ENCODE measurements around the gene ZBTB37.
"Not testable (repeated sequence)": the region's sequence is repeated elsewhere in the genome, so short reads cannot be mapped to it uniquely, and the experiment has no call there.

Gene ZBTB37, protein sequence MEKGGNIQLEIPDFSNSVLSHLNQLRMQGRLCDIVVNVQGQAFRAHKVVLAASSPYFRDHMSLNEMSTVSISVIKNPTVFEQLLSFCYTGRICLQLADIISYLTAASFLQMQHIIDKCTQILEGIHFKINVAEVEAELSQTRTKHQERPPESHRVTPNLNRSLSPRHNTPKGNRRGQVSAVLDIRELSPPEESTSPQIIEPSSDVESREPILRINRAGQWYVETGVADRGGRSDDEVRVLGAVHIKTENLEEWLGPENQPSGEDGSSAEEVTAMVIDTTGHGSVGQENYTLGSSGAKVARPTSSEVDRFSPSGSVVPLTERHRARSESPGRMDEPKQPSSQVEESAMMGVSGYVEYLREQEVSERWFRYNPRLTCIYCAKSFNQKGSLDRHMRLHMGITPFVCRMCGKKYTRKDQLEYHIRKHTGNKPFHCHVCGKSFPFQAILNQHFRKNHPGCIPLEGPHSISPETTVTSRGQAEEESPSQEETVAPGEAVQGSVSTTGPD

DNA sequence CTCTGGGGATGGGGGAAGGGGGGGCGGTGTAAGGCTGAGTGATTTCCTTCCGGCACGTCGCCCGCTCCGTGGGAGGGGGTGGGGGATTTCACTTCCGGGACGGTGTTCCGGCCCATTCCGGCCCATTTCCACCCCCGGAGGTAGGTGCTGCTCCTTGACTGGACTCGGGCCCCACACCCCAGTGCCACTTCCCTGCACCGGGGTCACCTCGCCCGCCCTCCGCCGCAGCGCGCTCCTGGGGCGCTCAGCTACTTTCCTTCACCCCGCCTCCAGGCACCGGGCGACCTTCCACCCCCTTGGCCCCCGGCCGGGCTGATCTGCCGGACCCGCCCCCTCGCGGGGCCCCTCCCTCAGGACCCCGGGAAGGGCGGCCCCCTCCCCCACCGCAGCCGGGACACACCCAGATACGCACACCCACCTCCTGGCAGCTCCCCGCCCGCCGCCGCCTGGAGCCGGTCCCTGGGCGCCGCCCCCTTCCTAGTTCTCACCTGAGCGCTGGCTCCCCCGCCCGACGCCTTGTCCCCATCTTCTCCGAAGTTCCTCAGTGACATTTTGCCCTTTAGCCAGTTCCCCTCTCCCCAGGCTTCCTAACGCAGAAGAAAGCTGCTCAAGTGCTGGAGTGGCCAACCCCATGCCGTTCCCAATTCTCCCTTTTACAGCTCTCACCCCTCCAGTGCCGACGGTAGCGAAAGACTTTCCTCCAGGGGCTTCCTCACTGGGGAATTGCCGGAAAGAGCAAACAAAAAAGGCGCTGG is at the start of gene ZBTB37:
Gene ZBTB37 (plus strand): TSS at position 115 of the 755 bp plus-strand sequence. CDS start 1,846 bp downstream, outside the sequence.
- in situ Hi-C loops (cut with HindIII; ENCODE audit: low sequenced_read_pairs), result no loop called here

DNA sequence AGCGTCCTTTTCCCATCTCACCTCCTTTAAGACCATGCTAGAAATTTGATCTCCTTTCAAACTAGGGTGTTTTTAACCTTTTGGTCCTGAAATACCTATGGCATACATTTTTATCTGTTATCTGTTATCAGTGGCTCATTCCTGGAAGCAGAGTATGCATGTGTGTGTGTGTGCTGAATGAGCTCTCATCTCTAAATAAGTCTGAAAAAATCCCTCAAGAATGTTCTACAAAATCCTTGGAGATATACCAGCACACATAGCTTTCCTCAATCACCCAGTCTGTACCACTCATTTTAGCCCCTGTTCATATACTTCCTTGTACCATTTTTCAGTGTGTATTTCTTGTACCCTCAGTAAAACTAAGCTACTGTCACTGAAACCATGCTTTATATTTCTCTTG is 49.7 kb upstream of the ZBTB37 start:
- in situ Hi-C loops (cut with HindIII; ENCODE audit: low sequenced_read_pairs), result no loop called here

DNA sequence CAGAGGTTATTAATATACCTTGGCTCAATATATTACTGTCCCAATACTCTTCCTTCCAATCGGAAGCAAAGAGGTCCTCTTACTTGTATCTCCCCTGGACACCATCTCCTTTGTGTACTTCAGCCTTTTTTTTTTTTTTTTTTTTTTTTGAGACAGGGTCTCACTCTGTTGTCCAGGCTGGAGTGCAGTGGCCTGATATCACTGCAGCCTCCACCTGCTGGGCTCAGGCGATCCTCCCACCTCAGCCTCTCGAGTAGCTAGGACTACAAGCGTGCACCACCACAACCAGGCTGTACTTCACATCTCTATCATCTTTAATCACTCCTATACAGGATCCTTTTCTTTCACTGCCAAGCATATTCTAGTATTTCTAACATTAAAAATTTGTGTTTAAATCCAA is 46.5 kb upstream of the ZBTB37 start:
- in situ Hi-C loops (cut with HindIII; ENCODE audit: low sequenced_read_pairs), result no loop called here

DNA sequence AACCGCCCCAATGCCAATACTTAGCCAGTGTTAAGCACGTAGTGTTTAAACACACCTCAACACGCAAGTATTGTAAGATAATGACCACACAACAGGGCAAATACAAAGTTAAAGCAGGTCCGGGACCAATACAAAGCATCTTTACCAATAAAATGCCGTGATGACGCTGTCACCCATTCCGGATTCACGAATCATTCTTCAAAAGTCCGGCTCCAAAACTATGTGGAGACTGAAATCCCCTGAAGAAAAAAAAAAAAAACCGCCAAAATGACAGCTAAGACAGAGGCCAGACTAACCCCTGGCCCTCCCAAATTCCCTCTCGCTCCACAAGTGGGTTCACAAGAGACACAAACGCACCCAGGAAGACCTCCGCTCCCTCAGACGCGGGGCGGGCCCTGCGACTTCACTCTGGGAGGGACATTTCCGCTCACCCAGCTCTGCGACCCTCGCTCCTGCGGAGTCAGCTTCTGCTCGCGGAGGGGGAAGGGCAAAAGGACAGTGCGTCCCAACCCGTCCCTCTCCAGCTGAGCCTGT is 44.3 kb upstream of the ZBTB37 start:
- in situ Hi-C loops (cut with HindIII; ENCODE audit: low sequenced_read_pairs), result no loop called here

DNA sequence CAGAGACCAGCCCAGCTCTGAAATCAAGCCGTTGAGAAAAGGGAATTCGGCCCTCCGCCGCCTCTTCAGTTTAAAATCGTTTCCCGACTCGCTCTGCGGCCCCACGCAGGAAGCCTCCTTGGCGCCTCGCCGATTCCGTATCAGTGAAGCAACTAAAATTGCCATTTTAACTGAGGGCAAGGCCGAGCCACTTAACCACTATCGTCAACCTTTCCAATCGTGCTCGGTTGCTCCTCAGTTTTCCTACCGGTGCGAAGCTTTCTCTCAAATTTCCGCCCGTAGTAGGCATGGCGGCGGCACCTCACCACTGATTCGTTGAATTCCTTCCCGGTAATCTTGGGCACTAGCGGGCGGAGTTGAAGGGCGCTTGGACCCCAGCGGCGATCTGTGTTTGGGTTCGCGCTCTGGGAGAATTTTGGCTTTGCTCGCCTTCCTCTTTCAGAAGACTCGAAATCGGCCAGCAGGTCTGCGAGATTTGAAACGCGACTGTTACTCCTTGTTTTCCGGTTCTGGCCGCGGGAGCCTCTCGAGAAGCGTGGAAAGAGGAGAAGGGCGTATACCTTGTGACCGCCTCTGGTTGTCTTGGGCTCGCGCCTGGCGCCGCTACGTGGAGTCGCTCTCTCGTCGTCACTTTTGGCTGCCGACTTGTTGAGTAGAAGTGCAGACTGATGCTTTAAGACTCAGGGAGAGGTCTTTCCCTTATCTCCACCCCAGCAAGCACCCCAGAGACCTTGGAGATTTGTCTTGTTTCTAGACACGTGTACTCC is 43.7 kb upstream of the ZBTB37 start, which contains the start of the genes CENPL and DARS2:
Gene CENPL (minus strand): TSS at position 569 of the 767 bp plus-strand sequence. CDS start 13,584 bp downstream, outside the sequence.
Gene DARS2 (plus strand): TSS at position 359 of the 767 bp plus-strand sequence. CDS start 557 bp downstream, outside the sequence.
- in situ Hi-C loops (cut with HindIII; ENCODE audit: low sequenced_read_pairs), result no loop called here

DNA sequence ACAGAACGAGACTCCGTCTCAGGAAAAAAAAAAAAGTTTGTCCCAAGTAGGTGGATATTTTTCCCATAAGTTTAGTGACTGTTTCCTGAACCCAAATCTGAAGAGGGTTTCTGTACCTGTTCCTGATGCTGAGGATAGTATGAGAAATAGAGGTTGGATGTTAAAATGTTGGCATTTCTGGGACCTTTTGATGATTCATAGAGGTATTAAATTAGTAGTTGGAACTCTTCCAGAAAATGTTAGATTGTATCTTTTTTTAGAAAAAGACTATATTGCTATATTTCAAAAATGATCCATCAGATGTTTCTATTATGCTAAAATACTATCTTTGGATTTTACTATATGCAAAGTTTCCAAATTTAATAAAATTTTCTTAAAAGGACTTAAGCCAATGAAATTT is 40.6 kb upstream of the ZBTB37 start:
- in situ Hi-C loops (cut with HindIII; ENCODE audit: low sequenced_read_pairs), result no loop called here

DNA sequence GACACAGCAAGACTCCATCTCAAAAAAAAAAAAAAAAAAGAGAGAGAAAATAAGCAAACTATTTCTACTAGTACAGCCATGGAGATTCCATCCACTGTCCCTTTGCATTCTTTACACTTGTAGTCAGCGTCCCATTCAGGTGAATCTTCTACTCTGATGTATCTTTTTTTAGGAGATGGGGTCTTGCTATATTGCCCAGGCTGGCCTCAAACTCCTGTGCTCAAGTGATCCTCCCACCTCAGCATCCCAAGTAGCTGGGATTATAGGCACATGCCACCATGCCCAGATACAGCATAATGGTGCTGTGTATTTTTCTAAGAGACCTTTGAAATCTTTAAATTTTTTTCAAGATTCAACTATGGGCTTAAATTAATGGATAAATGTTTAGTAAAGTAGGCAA is 35.4 kb upstream of the ZBTB37 start:
- in situ Hi-C loops (cut with HindIII; ENCODE audit: low sequenced_read_pairs), result no loop called here

DNA sequence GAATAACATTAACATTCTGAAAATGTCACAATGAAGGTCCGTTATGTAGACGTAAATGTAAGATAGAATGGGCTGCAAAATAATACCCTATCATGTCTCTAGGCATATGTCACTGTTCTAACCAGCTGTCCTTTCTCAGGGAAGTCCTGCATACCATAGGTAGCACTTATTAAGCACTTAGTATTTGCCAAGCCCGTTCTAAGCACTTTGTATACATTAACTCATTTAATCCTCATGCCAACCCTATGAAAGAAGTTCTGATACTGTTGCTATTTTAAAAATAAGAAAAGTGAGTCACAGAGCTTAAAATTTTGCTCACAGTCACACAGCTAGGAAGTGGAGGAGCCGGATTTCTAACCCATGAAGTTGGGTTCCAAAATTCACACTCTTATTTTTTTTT is 16.1 kb upstream of the ZBTB37 start:
- in situ Hi-C loops (cut with HindIII; ENCODE audit: low sequenced_read_pairs), result no loop called here

DNA sequence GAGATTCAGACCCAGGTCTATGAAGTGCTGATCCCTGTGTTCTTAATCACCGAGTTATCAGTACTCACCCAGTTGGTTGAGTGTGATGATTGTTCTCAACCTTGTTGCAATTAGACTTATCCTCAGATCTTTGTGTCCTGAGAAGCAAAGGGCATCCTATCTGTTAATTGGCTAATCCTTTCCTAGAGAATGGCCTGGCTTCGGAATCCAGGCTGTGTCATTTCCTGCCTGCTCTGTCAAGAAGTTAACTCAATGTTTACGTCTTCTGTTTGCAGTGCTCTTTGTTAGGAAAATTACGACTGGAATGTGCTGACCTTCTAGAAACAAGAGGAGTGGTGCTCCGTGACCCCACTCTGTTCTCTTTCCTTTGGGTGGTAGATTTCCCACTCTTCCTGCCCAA is 15.1 kb upstream of the ZBTB37 start:
- in situ Hi-C loops (cut with HindIII; ENCODE audit: low sequenced_read_pairs), result no loop called here

DNA sequence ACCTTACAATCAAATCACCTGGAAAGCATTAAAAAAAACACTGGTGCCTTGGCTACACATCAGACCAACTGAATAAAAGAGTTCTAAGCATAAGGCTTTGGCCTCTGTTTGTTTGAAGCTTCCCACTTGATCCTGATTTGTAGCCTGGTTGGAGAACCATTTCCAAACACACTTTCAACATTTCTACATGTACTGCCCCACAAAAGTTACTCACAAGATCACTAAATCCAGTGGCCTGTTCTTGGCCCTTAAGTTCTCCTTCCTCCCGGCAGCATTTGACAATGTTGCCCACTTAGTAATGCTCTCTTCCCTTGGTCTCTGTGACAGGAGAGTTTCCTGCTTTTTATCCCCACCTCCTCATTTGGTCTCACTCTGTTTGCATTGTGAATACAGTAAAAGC is 12.2 kb upstream of the ZBTB37 start:
- in situ Hi-C loops (cut with HindIII; ENCODE audit: low sequenced_read_pairs), result no loop called here

DNA sequence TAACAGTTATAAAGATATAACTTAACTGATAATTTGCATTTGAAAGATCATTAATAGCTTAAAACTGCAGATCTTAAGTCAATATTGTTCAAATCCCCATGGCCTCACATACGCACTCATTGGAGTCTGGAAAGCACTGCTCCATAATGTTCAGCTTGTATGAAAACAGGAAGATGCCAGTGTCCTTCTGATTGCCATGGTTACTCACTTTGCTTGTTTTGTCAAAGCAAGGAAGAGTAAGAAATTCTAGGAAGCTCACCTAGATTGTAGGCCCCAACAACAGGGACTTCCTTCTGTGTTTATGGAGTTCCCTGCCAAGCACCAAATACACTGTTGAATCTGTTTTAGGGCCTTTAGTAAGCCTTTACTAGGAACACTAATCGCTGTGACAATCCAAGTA is 11.3 kb upstream of the ZBTB37 start:
- in situ Hi-C loops (cut with HindIII; ENCODE audit: low sequenced_read_pairs), result no loop called here

DNA sequence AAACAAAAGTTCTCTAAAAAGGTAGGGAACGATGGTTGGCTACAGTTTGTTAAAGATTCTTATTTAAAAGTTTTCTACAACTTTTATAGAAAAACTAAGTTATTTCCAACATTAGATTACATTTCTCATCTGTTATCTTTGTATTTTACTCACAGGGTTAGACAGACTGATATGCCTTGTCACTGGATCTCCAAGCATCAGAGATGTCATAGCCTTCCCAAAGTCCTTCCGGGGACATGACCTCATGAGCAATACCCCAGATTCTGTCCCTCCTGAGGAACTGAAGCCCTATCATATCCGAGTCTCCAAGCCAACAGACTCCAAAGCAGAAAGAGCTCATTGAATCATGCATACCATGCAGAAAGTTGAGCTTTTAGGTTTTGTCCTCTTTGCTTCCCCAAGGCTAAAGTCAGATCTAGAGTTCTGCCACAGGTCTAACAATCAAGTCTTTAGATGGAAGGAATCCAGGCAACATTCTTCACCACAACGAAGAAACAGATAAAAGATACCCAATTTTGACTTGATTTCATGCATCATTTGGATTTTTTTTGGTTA is 10.7 kb upstream of the ZBTB37 start:
- in situ Hi-C loops (cut with HindIII; ENCODE audit: low sequenced_read_pairs), result no loop called here

DNA sequence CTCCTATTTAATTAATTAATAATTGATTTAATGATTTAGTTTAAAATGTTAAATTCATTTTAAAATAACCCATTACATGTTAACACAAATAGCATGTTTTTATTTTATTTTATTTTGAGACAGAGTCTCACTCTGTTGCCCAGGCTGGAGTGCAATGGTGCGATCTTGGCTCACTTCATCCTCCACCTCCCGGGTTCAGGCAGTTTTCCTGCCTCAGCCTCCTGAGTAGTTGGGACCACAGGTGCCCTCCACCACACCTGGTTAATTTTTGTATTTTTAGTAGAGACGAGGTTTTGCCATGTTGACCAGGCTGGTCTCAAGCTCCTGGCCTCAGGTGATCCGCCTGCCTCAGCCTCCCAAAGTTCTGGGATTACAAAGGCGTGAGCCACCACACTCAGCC is 8.6 kb upstream of the ZBTB37 start:
- in situ Hi-C loops (cut with HindIII; ENCODE audit: low sequenced_read_pairs), result not testable (repeated sequence)

DNA sequence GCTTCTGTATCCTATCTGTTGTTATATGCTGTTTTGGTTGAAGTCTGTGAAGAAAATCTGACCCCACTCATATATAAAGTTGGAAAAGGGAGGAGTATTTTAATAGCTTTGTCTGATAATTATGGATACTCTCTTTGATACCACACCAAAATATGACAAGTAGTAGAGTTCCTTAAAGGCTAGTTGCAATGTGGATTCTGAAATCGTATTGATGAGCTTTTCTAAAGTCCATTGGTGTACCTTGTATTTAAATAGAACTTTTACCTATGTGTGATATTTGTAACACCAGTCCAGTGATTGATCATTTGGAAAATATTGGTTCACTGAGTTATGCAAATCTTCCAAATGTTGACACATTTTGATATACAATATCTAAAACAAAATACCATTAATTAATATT is 8.1 kb upstream of the ZBTB37 start:
- in situ Hi-C loops (cut with HindIII; ENCODE audit: low sequenced_read_pairs), result no loop called here

DNA sequence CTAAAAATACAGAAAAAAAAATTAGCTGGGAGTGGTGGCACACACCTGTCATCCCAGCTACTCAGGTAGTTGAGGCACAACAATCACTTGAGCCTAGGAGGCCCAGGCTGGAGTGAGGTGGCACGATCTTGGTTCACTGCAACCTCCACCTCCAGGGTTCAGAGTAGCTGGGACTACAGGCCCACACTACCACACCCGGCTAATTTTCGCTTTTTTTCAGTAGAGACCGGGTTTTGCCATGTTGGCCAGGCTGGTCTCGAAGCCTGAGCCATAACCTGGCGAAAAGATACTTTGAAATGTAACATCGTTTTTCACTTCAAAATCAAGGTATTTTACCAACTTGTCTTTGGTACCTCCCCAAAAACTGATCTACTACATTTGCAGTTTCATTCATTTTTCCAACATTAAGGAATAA is 6.4 kb upstream of the ZBTB37 start:
- in situ Hi-C loops (cut with HindIII; ENCODE audit: low sequenced_read_pairs), result no loop called here

DNA sequence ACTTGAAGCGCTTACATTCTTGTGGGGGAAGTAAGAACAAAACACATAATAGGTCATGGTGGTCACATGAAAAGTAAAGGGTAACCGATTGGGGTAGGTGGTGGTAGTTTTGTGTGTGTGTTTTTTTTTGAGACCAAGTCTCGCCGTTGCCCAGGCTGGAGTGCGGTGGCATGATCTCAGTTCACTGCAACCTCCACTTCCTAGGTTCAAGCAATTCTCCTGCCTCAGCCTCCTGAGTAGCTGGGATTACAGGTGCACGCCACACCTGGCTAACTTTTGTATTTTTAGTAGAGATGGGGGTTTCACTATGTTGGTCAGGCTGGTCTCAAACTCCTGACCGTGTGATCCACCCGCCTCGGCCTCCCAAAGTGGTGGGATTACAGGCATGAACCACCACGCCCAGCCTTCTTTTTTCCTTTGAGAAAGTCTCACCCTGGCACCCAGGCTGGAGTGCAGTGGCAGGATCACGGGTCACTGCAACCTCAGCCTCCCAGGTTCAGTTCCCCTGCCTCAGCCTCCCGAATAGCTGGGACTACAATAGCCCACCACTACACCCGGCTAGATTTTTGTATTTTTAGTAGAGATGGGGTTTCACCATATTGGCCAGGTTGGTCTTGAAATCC is 5.9 kb upstream of the ZBTB37 start:
- in situ Hi-C loops (cut with HindIII; ENCODE audit: low sequenced_read_pairs), result not testable (repeated sequence)

DNA sequence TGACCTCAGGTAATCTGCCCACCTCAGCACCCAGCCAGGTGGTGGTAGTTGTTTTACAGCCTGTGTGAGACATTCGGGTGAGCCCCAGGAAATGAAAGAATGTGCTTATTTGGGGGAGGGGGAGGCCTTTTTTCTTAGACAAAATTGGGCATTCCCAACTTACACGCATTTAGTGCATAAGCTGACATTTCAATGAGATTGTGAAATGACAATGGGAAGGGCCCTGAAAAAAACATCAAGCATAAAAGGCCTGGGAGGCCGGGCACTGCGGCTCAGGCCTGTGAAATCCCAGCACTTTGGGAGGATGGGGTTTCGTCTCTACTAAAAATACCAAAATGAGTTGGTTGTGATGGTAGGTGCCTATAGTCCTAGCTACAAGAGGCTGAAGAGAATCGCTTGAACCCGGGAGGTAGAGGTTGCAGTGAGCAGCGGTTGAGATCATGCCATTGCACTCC is 5.4 kb upstream of the ZBTB37 start:
- in situ Hi-C loops (cut with HindIII; ENCODE audit: low sequenced_read_pairs), result no loop called here

DNA sequence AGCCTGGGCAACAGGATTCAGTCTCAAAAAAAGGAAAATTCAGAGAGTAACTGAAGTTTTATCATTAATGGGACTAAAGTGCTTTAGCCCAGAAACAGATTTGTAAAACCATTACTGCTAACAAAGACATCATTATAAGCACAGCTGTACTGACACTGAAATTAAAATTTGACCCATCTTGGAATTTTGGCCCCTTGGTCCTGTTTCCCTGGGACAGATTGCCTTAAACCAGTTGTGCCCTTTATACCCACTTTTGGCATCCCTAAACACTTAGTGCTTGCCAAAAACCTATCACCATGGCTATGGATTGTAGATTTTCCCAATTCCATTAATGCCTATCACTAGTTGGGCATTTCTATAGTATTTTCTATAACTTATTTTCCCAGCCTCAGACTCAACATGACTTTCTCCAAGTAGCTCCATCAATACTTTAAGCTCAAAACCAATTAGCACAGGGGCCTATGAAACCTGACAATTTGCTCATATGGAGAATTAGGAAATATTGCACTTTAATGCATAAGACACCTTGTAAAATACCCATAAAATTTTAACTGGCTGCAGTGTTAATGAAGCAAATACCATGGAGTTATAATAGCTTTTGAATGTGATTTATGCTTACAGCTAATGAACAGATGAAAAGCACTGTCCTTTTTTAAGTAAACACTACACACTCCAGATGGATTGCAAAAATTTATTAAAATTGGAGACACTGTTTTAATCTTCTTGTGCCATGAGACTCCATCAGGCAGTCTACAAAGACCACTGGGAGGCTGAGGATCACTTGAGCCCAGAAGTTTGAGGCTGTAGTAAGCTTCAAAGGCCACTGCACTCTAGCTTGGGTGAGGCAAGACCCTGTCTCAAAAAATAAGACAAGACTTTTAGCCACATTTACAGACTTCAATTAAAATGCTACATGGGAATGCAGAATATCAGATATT is 4.7 kb upstream of the ZBTB37 start:
- in situ Hi-C loops (cut with HindIII; ENCODE audit: low sequenced_read_pairs), result no loop called here
